HG02642 (cell line): Measurements from ENCODE around the gene GPC4.

Source experiments
- ATAC-seq: cut with Tn5 transposase; IDR thresholded peaks from one replicate; pipeline ENCODE4 v1.9.1; 2021; ENCODE audit warnings: mild to moderate bottlenecking; ENCODE audit not compliant: unreplicated experiment, poor library complexity

GPC4 gene

DNA sequence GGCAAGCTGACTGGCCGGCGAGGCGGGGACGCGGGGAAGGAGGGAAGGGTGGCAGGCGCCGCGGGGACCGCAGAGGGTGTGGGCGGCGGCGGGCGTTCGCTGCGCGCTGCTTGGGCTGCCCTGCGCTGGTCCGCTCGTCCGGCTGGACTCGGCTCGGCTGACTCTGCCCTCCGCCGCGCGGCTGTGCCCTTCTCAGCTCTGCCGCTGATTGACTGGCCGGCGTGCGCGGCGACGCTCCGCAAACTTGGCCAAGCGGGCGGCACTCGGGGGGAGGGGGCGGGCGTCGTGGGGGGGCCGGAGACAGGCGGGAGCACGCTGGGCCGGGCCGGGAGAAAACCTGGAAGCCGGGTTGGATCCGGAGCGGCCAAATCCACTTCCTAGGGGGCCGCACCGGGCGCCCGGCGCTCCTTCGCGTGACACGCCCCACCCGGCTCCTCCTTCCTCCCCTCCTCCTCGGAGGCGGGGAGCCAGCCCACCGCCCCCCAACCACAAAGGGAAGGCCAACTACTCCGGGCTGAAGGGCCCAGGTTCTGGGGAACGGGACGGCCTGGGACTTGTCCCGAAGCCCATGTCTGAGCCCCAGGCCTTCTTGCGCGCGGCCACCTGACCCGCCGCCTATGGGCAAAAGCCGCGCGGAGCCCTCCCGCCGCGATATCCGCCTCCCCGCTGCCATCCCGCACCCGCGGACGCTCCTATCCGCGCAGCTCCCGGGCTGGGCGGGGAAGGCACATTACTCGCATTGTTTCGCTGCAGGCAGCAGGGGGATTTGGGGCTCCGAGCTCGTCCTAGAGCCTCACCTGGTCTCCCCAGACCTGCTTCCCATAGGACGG is at the start of gene GPC4:
TSS of gene GPC4 (minus strand) at position 214 of the 830 bp plus-strand sequence. CDS start 524 bp downstream, outside the sequence.
- ATAC-seq: no peak

DNA sequence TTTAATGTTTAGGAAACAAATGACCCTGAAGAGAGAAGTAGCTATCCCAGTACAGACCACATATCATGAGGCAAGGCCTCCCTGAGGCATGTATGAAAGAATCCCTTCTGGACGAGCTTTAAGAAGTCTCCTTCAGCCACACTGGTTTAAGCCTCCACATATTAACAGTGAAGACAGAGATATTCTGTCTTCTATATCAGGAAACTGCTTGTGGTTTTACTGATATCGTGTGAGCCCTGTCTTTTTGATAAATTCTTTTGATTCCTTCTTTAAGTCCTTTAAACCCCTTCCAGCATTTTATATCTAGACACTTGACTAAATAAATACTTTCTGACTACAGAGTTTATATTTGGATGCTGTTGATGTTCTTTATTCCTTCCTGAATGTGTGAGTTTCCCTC is 45.9 kb upstream of the GPC4 start:
- ATAC-seq: no peak

DNA sequence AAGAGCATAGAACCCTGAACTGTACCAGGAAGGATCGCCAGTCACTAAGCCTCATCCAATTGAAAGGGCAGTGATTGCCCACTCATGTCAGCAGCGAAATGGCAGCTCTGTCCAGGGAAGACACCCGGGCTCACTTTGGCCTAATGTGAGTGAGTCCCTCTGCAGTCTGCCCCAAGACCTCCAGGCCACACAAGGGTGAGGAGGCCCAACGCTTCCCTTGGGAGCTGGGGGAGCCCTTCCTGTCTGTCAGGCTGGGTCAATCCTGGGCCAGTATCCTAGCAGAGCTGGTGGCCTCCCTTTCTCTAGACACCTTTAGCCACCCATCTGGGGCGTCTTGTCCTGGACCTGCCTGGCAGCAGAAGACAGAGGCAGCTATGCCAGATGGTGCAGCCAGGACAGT is 39.6 kb upstream of the GPC4 start:
- ATAC-seq: no peak

DNA sequence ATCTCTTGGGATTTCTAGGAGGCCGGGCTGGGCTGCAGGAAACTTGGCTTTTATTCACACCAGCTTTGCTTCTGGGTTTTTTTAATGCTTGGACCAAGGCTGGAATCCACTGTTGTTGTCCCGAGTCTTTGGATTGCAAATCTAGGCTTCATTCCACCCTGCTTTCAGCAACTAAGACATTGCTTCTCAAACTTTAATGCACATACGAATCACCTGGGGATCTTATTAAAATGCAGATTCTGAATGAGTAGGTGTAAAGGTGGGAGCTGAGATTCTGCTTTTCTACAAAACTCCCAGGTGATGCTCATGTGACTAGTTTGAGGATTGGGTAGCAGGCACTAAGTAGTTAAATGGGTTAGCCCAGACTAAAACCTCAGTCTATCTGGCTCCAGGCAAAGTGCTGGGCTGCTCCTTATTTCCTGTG is 39.2 kb upstream of the GPC4 start:
- ATAC-seq: no peak

DNA sequence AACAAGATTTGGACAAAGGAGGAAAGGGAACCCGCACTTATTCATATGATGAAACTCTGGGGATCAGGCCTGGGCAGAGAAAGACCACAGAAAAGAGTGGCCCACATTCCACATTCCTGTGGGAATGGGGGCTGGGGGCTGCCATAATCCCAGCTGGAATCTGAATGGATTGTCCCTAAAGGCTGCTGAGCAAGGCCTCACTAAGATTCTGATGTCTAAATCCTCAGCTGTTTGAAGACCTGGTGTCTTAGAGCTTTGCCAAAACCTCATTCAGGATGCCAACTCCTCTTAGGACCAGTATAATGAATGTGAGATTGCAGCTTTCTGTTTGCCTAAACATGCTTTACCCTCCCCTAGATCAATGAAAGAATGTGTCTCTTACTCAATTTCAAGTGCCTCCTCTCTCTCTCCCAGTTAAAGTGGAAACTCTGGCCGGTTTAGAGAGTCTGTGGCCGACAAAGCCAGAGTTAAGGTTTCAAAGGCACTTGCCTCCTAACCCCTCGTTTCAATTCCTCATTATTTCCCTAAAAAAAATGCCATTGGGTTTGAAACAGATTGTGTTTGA is 33.3 kb upstream of the GPC4 start:
- ATAC-seq: no peak

DNA sequence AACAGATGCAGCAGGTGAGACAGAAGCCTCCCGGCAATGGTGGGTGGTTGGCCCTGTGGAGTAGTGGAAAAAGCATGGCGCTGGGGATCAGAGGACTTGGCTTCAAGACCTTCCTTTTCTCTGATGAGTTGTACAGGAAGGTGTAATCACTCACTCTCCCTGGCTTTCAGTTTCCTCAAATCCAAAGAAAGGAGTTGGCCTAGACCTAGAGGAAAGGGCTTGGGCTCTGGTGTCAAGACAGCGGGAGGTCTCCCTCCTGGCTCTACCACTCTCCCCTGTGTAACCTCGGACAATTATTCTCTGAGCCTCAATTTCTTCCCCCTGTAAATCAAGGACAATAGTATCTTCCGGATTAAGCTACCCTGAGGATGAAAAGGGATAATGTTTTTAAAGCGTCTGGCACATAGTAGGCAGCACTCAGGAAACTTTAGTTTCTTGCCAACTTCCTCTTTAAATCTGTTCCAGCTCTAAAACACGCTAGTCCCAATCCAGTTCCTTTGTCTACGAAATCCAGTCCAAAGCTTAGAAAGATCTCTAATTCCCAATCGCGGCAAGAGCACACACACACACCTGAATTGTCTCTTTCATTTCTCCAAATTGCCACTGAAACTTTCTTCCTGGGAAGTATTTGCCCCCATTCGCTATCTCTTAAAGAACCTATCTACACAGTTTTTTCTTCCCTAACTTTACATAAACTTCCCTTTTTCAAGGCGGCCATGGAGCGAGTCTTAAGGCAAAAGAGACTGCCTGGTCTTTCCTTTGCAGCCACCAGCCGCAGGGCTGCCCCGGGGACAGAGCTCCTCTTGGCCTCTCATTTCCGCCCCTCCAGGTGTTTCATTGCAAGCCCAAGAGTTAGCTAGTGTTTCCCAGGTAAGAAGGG is 29.9 kb upstream of the GPC4 start:
- no peak for ATAC-seq

DNA sequence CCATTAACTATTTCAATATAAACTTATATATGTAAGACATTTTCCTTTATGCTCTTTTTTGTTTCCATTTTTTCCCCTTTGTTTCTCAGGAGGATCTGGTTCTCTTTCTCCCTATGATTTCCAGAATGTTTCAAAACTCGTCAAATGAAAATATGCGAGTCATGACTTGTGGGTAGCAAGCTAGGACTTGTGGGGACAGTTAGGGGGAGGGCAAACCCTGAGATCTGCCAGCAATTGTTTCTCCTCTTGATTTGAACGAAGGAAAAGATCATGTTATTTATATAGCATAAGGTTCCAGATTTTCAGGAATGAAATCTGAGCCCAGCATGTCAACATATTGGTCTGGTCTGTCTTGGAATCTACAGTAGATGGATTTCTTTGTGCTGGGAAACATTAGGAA is 28.9 kb upstream of the GPC4 start:
- ATAC-seq: no peak

DNA sequence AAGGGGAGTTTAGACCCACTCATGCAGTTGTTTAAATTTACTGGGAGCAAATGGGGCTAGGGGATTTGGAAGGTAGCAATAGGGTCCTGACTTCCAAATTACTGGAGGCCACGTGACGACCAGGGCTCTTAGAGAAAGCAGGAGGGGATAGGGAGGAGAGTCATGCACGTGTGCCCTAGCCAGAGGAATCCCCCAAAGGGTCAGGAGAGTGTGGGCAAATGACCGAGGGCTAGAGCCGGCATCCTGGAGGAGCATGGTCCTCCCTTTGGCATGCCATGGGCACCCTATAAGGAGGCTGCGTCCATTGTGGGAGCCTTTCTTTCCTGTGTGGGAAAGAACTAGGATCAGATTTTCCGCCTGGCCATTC is 25.5 kb upstream of the GPC4 start:
- no peak for ATAC-seq

DNA sequence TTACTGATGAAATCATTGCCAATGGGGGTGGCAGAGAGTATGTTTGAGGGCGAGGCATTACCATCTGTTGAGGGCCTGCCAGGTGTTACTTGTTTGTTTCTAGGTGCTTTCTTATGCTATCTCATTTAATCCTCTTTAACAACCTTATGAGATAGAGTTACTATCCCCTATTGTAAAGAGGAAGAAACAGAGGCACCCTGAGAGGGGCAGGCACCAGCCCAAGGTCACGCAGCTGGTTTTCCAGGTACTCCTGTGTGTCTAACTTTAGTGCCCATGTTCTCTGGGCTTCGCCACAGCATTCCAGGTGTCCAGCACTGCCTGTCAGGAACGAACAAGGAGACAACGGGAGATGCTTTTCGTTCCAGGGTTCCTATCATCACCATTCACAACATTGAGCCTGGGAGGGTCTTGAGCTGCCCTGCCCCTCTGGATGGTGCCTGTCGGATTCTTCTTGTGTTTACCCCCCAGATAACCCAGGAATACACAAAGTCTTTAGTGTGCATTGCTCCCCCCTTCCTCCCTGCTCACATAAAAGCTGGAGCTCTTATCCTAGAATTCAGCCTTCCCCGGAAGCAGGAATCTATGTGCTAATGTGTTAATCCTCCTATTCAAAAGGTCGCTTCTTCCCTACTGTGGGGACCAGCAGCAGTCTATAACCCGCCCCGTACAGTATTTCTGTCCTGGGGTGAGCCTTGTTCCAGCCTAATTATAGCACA is 24.9 kb upstream of the GPC4 start:
- no peak for ATAC-seq

DNA sequence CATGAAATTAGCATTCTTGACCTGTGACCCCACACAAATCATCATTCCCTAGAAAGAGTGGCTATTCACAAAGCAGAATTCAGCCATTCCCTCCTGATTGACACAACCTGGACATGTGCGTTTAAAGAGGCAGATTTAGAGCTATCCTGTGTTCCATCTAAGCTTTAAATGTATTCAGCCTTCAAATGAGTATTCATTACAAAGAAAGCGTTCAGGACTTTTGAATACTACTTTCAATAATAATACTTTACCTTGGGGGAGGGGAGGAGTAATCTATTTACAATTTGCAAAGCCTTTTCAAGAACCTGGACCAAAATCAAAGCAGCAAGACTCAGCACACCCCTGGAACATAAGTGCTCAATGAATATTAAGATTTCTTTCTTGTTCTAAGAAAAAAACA is 22.5 kb upstream of the GPC4 start:
- no peak for ATAC-seq

DNA sequence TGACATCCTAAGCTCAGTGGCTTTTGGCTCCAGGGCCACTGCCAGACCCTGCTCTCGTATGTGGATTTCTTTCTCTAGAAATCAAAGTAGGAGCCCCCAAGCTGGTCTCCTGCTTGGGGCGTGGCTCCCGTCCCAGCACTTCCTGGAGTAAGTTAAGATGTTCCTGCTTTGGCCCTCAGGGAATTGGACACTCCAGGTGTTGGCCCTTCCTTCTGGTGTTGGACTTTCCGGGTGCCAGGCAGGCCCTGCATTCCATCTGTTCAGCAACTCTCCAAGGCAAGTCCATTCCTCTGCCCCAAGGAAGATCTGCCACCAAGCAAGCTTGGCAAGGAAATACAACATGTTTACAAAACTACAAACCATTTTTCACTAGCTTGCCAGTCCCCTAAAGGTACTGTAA is 22.1 kb upstream of the GPC4 start:
- no peak for ATAC-seq

DNA sequence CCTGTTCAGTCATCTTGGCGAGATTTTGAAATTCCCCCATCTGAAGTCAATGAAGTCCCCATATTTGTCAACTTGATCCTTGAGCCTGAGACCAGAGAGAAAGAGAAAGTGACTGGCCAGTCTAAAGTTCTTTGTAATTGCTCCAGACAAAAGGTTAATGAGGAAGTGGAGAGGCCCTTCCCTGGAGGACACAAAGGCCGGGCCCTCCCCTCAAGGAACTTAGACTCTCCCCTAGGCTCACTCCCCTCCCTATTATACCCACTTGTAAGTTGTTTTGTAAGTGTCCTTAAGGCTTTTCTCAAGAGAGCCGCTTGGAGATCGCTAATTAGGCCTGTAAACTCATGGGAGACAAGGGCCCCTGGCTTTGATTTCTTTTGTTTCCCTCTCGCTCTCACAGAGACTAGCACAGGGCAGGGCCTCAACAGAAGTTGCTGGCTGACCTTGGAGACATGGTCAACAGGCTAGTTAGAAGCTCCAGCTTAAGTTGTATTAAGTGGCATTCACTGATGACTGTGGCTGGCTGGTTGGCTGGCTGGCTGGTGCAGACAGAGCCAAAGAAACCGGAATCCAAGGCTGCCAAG is 20.3 kb upstream of the GPC4 start:
- ATAC-seq: no peak

DNA sequence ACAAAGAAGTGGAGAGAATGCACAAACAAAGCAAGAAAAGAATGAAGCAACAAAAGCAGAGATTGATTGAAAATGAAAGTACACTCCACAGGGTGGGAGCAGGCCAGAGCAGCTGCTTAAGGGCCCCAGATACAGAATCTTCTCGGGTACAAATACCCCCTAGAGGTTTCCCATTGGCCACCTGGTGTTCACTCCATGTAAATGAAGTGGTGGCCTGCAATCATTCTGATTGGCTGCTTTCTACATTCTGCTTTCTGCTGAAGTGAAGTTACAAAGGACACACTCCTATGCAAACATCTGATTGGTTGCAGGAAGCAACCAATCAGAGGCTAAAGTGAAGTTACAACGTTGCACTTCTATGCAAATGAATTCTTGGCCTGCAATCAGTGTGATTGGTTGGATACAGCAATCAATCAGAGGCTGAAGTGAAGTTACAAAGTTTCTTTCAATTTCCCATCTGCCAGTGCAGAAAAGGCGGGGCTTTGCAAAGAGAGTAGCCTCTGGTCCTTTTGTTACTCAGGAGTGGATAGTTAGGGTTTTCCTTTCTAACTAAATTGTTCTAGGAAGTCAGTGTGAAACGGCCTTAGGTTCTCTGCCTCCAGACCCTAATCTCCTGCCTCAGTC is 19.0 kb upstream of the GPC4 start:
- no peak for ATAC-seq

DNA sequence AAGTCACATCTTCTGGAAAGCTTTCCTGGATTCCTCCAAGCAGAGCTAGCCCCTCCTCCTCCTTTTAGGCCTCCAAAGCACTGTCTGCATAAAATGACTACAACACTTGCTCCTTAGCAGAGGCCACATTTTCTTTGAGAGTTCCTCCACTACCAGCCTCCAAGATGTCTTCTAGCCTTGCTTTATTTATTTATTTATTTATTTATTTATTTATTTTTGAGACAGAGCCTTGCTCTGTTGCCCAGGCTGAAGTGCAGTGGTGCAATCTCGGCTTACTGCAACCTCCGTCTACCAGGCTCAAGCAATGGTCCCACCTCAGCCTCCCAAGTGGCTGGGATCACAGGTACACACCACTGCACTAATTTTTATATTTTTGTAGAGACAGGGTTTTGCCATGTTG is 4.6 kb upstream of the GPC4 start:
- no peak for ATAC-seq

DNA sequence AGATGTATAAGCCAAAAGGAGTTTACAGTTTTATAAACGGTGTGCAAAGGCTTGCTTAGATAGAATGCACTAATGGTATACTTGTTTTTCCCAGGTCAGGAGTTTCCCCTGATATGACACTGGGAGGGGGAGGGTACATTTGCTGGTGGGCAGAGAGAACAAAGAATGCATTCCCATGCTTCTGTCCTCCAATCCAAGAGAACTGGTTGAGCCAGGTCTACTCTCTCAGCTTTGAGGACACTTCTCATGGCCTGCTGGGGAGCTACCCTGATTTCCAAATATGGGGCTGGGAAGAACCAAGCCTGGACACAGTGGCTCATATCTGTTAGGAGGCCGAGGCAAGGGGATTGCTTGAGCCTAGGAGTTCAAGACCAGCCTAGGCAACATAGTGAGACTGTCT is 3.3 kb upstream of the GPC4 start:
- no peak for ATAC-seq

DNA sequence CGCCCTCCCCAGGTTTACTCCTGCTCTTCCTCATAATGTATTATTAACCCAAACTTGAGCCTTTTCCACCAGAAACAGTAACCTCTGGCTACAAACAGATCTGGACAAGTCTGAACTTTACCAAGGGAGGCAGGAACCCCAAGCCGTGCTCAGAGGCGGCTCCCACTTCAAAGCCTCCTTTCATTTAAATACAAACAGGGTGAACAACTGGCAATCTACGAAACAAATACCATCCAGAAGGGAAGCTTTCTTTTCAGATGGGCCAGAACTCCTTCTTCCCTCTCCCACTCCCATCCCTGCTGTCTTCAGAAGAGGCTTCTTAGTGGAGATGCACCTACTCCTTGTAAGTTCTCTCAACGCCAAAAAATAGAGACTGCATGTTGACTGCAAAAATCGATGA is 2.1 kb upstream of the GPC4 start:
- ATAC-seq: no peak

DNA sequence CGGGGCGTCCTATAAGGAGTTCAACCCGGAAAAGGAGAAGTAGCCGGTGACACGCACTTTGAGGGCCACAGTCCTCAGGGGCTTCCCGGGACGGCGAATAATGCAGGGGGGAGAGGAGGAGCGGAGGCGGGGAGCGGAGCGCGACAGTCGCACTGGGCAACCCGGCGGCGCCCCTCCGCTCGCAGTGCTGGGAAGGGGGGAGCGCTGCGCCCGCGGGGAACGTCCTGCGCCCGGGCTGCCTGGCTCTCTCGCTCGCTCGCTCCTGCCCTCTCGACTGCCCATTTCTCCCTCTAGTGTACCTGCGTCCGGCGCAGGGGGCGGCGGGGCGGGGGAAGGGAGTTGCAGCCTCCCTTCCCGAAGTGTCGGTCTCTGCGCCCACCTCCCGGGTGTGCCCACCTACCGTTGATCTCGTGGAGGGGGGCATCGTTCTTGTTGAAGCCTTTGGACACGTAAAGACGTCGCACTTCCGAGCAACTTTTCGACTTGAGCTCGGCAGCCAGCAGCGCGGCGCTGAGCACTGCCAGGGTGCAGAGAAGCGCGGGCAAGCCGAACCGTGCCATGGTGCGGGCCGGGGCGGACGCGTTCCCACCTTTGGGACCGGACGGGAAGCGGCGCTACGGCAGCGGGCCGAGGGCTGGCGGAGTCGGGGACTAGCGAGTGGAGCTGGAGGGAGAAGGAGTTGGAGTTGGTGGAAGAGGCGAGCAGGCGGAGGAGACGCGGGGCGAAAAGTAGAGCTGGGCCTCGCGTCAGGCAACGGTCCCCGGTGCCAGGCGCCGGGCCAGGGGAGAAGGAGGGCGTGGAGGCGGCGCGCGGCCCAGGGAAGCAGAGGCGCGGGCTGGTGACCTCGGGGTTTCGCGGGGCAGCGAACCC is 648 bp downstream of the GPC4 start:
- no peak for ATAC-seq

DNA sequence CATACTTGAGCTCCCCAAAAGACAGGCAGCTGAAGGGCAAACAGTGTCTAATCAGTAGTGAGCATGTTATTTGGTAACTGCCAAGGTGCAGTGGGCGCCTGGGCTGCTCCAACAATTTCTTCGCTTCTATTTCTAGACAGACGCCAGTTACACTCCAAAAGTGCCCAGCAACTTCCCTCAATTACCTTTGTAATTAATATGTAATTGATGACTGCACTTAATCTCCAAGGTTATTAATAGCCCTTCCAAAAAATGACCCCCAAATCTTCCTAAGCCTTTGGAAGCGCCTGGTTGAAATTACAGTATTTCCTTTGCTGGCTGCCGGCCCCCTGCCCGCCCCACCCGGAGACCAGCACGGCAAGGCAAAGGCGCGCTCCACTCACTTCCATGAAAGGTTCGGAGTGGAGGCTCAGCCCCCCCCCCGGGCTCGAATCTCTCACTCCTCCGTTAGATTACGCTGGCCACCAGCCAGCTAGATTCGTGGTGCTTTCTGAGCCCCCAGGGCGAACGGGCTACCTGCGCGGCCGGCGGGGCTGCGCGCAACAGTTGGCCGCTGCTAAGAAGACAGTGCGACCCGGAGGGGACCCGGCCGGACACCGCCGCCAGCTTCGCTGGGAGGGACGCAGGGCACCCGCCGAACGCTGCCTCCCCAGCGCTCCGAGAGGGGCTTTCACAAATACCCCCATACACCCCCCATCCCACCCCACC is 1.9 kb downstream of the GPC4 start:
- ATAC-seq: no peak
